PC-9 (cell line): ENCODE results near the gene ZNF784.

Source experiments
- CTCF ChIP-seq: fragments of 200-600 bp; sonication (generic); conservative IDR thresholded peaks from 2 replicates; pipeline ENCODE4 v1.6.1; 2017; ENCODE audit warnings: mixed run types, antibody characterized with exemption, mild to moderate bottlenecking, moderate library complexity
- EZH2 ChIP-seq: fragments of 200-600 bp; sonication (generic); IDR thresholded peaks from 2 replicates; pipeline ENCODE4 v1.8.0; 2017; ENCODE audit warnings: antibody characterized with exemption, low read depth

GRCh38 chr19:55602104-55603001, 22.0 kb downstream of the ZNF784 start:
- no peak for TF ChIP-seq CTCF
- TF ChIP-seq EZH2 = no peak
